ENCODE data around the gene LDB1. TPM values are rescaled to one million over a fixed set of nuclear protein-coding genes. Genes with fewer than 3 reads are reported as not detected.

LDB1 gene
- total and polyA plus RNA-seq, 2 of the 13 experiments (the other 11 are each of a cell fraction or from before 2014, with no cell fraction given), result 17.2 to 45.5 TPM

DNA sequence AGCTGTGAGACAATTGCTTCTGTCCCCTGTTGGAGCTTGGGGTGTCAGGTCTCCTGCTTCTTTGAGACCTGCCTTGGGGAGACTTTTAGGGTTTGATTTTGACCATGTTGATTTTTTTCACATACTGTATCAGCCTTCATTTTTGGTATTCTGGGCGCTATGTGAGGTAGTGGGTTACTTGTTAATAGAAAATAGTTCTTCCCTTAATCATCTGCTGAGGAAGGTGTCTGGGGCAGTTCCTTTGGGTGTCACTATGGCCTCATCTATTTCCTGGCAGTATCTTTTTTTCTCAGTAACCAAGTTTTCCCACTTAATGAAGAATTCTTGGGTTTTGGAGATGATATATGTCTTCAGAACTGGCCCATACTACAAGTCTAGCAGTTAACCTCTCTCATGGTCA lies 27.4 kb upstream of the LDB1 start (continued):
- no peak for TF ChIP-seq USF2 (IDR thresholded peaks at IDR 0.05; ENCODE audit: low read depth, low read length)
- TF ChIP-seq USF2 (CRISPR knock-in tag; IDR thresholded peaks at IDR 0.05; ENCODE audit: borderline replicate concordance), result no peak
- TF ChIP-seq MIXL1 (CRISPR knock-in tag; IDR thresholded peaks at IDR 0.05), result no peak
- no peak for TF ChIP-seq ZNF891 (CRISPR knock-in tag; IDR thresholded peaks at IDR 0.05)
- TF ChIP-seq CBX2 (IDR thresholded peaks at IDR 0.05; ENCODE audit: low read depth, low read length), result no peak
- TF ChIP-seq CBX2 (CRISPR knock-in tag; IDR thresholded peaks at IDR 0.05; ENCODE audit: low read depth), result no peak

GRCh38 chr10:102146971-102147428 lies 26.8 kb upstream of the LDB1 start:
- CTCF ChIA-PET (ENCODE audit: low intra/inter-chr PET ratio, low total read pairs), result no interaction called here
- WGBS (ENCODE audit: low lambda C conversion rate), result 98% methylated on average over 11 of the region's 17 CpGs
- H3K4me3 ChIP-seq (replicated peaks in 1 of 3; ENCODE audit: insufficient read depth in 1 of 3, low read depth in 2 of 3, low read length in 3 of 3), result no peak overlapping the region
- H3K79me2 ChIP-seq (ENCODE audit: insufficient read depth, low read length), result peaks cover 2% of the 10 kb centered on the region
- POLR2A ChIA-PET, result interaction anchor here (0.9 to 1.1 kb wide), 3 partner anchors 13 to 316 kb away, joined by 3 to 4 read pairs (median 3); no protein-coding TSS in a partner anchor
- no peak for FAIRE-seq
- H3K36me3 ChIP-seq (replicated peaks in 1 of 2; ENCODE audit: control insufficient read depth in 1 of 2, insufficient read depth in 2 of 2, low read length in 2 of 2), result peaks cover 27 to 70% of the 10 kb centered on the region in 2 experiments
- no peak overlapping the region for H3K4me2 ChIP-seq (ENCODE audit: low read depth, low read length)
- H4K20me1 ChIP-seq (ENCODE audit: insufficient read depth, low read length), result no peaks in the 10 kb centered on the region; the same call in 1 of the 2 replicates
- H3K27me3 ChIP-seq (ENCODE audit: control insufficient read depth in 1 of 2, insufficient read depth in 2 of 2, low read length in 2 of 2), result no peaks in the 10 kb centered on the region
- intact Hi-C loops (cut with micrococcal nuclease; ENCODE audit: unreplicated experiment), result no loop called here
- in situ Hi-C loops (cut with HindIII; ENCODE audit: extremely low pct_ligation_motif_present, low pct_unique_long_range_greater_than_20kb), result no loop called here
- DNase-seq (ENCODE audit: low spot score), result no peak
- no peak overlapping the region for H2AFZ ChIP-seq (ENCODE audit: low read length)
- peaks cover 14% of the 10 kb centered on the region for H3K4me1 ChIP-seq (ENCODE audit: insufficient read depth, low read length)
- peak; percentile 3; the same call in 1 of the 3 replicates for ATAC-seq
- BruUV-seq (replicated peaks), result no TSS peak
- H3K27ac ChIP-seq (ENCODE audit: extremely low read length, insufficient read depth, low read length), result no peak overlapping the region
- H3K9ac ChIP-seq (ENCODE audit: insufficient read depth, low read depth, low read length), result no peak overlapping the region
- H3K9me3 ChIP-seq (ENCODE audit: low read length), result no peaks in the 10 kb centered on the region
- TF ChIP-seq RBM22 (optimal IDR thresholded peaks at IDR 0.05; ENCODE audit: low read length) (peak; percentile 92), AGO2 (optimal IDR thresholded peaks at IDR 0.05; ENCODE audit: low read depth, low read length) (peak; percentile 93), HNRNPLL (IDR thresholded peaks at IDR 0.05; ENCODE audit: low read depth, low read length, poor library complexity, severe bottlenecking) (peak; percentile 12), SMAD1 (CRISPR knock-in tag; IDR thresholded peaks at IDR 0.05; ENCODE audit: borderline replicate concordance, low read depth) (no peak), POLR2AphosphoS2 (IDR thresholded peaks at IDR 0.05; ENCODE audit: low read depth, low read length) (peak; percentile 75; the same call in 1 of the 2 replicates)
